RWPE2 (cell line): ENCODE measurements around the gene IDH3B.
"Not testable (repeated sequence)": the region's sequence is repeated elsewhere in the genome, so short reads cannot be mapped to it uniquely, and the experiment has no call there.

Experiments
- ATAC-seq: fragments of 200-7000 bp; cut with Tn5 transposase; 3 replicates; pipeline ENCODE4 v1.9.1; 2021; ENCODE audit warnings: low read depth
- DNase-seq: peaks from one replicate; pipeline ENCODE4 v3.0.0-alpha.2; 2020; ENCODE audit warnings: low spot score
- H3K27ac ChIP-seq: fragments of 450-650 bp; 2 replicates; pipeline ENCODE4 v1.5.1; 2017; ENCODE audit warnings: mild to moderate bottlenecking; ENCODE audit not compliant: poor library complexity, severe bottlenecking
- H3K27me3 ChIP-seq: fragments of 250-450 bp; sonication (Bioruptor Pico); 2 replicates; pipeline ENCODE4 v1.5.1; 2021; ENCODE audit warnings: mild to moderate bottlenecking, moderate library complexity; ENCODE audit not compliant: insufficient read depth, poor library complexity, severe bottlenecking
- H3K36me3 ChIP-seq: fragments of 250-450 bp; sonication (Bioruptor Pico); 2 replicates; pipeline ENCODE4 v1.5.1; 2020; ENCODE audit warnings: low read depth, mild to moderate bottlenecking, moderate library complexity
- H3K4me1 ChIP-seq: fragments of 250-450 bp; sonication (Bioruptor Pico); 2 replicates; pipeline ENCODE4 v1.5.1; 2021; ENCODE audit warnings: mild to moderate bottlenecking, moderate library complexity; ENCODE audit not compliant: insufficient read depth, poor library complexity, severe bottlenecking
- H3K4me3 ChIP-seq: fragments of 250-450 bp; sonication (Bioruptor Pico); 2 replicates; pipeline ENCODE4 v1.5.1; 2021; ENCODE audit warnings: mild to moderate bottlenecking, moderate library complexity; ENCODE audit not compliant: severe bottlenecking
- H3K9me3 ChIP-seq: fragments of 250-450 bp; sonication (Bioruptor Pico); 2 replicates; pipeline ENCODE4 v1.5.1; 2021; ENCODE audit warnings: mild to moderate bottlenecking, moderate library complexity; ENCODE audit not compliant: severe bottlenecking
- TF ChIP-seq, protein P1 (sequence below): fragments of 450-650 bp; IDR thresholded peaks from one replicate; pipeline ENCODE4 v1.5.1; 2017; ENCODE audit warnings: mild to moderate bottlenecking, moderate library complexity; ENCODE audit not compliant: poor library complexity, severe bottlenecking

The IDH3B gene

DNA sequence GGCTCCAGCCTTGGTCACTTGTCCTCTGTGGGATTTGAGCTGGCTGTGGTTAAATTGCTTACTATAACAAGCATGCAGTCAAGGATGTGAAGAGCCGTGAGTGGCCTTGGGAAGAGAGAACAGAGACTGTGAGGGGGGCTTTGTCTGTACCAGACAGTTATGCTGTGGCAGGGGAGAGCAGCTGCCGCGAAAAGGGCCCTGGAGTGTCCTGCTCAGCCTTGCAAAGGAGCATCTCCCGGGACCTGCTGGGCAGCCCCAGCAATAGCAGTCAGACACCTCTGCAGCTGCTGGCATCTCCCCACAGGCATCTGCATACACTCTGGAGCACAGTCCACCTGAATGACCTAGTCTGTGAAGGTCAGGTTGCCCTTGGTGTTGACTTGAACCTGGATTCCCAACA is 34.9 kb upstream of the IDH3B start:
- H3K4me1 ChIP-seq: no peaks in the 10 kb centered on the region
- TF ChIP-seq, protein P1, sequence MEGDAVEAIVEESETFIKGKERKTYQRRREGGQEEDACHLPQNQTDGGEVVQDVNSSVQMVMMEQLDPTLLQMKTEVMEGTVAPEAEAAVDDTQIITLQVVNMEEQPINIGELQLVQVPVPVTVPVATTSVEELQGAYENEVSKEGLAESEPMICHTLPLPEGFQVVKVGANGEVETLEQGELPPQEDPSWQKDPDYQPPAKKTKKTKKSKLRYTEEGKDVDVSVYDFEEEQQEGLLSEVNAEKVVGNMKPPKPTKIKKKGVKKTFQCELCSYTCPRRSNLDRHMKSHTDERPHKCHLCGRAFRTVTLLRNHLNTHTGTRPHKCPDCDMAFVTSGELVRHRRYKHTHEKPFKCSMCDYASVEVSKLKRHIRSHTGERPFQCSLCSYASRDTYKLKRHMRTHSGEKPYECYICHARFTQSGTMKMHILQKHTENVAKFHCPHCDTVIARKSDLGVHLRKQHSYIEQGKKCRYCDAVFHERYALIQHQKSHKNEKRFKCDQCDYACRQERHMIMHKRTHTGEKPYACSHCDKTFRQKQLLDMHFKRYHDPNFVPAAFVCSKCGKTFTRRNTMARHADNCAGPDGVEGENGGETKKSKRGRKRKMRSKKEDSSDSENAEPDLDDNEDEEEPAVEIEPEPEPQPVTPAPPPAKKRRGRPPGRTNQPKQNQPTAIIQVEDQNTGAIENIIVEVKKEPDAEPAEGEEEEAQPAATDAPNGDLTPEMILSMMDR: no peak
- DNase-seq (no peak), ATAC-seq (0 out of 3 replicates have a peak, but pooled peaks have one; percentile 15)
- H3K36me3 ChIP-seq: no peaks in the 10 kb centered on the region
- no peak overlapping the region for H3K4me3 ChIP-seq
- H3K9me3 ChIP-seq: no peaks in the 10 kb centered on the region
- no peak overlapping the region for H3K27ac ChIP-seq
- H3K27me3 ChIP-seq: peaks cover 7% of the 10 kb centered on the region

DNA sequence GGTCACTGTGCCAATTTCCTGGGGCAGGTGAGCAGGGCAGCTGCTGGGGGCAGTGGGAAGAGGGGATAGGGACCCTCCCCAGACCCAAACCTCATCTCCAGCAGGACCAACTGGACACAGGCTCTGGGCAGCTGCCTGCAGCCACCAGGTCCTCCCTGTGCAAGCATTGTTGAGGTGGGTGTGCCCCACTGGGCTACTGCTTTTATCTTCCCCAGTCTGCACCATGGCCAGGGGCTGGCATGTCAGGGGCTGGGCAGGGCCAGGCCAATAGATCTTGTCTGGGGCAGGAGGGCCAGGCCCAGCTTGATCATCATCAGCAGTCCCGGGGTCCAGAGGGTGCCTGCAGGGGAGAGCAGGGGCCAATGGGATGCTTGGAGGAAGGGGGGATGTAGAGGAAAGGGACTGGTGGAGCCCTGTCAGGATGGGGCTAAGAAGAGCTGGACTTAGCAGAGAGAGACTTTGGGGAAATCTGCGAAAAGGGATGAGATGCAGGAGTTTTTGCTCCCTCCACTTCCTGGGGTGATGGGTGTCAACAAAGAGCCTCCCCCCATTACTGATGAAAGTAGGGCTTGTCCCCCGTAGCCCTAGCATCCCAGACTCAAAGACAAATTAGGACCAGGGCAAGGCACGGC is 34.3 kb upstream of the IDH3B start:
- Histone ChIP-seq H3K36me3 (no peaks in the 10 kb centered on the region), H3K4me3 (no peak overlapping the region), H3K4me1 (no peaks in the 10 kb centered on the region), H3K27ac (no peak overlapping the region), H3K27me3 (peaks cover 13% of the 10 kb centered on the region), H3K9me3 (no peaks in the 10 kb centered on the region)
- ATAC-seq (no peak), DNase-seq (no peak)
- TF ChIP-seq, protein P1: no peak

DNA sequence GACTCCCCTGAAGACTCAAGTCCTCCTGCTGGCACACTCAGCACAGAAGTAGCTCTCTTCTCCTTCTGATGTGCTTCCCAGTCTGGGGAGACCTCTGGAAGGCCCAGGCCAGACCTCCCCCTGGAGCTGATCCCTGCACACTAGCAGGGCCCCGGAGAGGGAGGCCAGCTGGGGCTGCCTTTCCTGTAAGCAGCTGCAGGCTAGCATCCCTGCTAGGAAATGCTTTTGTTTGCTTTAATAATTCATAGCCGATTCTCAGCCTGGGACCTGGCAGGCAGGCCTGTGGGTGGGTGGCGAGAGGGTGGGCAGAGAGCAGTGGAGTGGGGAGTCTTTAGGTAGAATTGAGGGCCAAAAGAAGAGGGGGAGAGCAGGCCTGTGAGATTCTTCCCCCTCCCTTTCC is 33.8 kb upstream of the IDH3B start:
- TF ChIP-seq, protein P1: no peak
- no peak overlapping the region for H3K4me3 ChIP-seq
- no peaks in the 10 kb centered on the region for H3K36me3 ChIP-seq
- ATAC-seq (no peak), DNase-seq (no peak)
- H3K9me3 ChIP-seq: no peaks in the 10 kb centered on the region
- no peak overlapping the region for H3K27ac ChIP-seq
- peaks cover 14% of the 10 kb centered on the region for H3K27me3 ChIP-seq
- no peaks in the 10 kb centered on the region for H3K4me1 ChIP-seq

DNA sequence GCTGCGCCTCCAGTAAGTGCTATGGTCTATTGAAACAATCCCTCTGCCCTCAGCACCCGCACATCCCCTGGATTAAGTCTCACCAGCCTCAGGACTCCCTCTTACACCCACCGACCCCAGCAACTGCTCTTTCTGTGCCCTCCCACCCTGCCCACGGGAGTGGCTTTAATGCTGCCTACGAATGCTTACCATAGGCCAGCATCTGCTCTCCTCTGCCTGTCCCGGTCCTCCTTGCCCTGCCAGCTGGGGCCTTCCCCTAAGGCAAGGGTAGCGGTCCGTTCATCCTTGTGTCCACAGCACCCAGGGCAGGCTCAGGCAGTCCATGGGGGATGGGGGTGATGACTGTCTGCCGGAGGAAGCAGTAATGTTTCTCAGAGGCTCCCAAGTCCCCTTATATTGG is 32.6 kb upstream of the IDH3B start:
- Histone ChIP-seq H3K4me3 (no peak overlapping the region), H3K27ac (no peak overlapping the region), H3K27me3 (peaks cover 17% of the 10 kb centered on the region), H3K9me3 (no peaks in the 10 kb centered on the region), H3K4me1 (no peaks in the 10 kb centered on the region), H3K36me3 (no peaks in the 10 kb centered on the region)
- no peak for ATAC-seq
- no peak for DNase-seq
- TF ChIP-seq, protein P1: no peak

DNA sequence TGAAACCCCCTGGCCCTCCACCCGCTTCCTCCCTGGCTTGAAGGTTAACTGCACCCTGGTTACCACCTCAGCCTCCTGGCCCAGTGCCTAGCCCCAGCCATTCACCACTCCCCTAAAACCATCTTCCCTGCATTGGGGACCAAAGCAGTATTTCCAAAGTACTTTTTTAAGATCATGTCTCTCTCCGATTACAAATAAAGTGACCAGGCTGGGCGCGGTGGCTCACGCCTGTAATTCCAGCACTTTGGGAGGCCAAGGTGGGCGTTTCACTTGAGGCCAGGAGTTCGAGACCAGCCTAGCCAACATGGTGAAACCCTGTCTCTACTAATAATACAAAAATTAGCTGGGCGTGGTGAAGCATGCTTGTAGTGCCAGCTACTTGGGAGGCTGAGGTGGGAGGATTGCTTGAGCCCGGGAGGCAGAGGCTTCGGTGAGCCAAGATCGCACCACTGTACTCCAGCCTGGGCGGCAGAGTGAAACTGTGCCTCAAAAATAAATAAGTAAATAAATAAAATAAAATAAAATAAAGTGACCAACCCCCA is 32.0 kb upstream of the IDH3B start:
- not testable (repeated sequence) for DNase-seq, ATAC-seq, H3K36me3 ChIP-seq, H3K4me3 ChIP-seq, H3K4me1 ChIP-seq, H3K27ac ChIP-seq, H3K9me3 ChIP-seq
- peaks cover 22% of the 10 kb centered on the region for H3K27me3 ChIP-seq
